BE2C (cell line): ENCODE data around the gene HEPN1.

Experiments used
- DNase-seq: peaks from one replicate; pipeline ENCODE4 v3.0.0-alpha.2; 2020
- H3K27me3 ChIP-seq: fragments of 250-450 bp; sonication (Bioruptor Pico); 2 replicates; pipeline ENCODE4 v1.5.1; 2020; ENCODE audit warnings: mild to moderate bottlenecking
- H3K36me3 ChIP-seq: fragments of 250-450 bp; sonication (Bioruptor Pico); 2 replicates; pipeline ENCODE4 v1.5.1; 2020; ENCODE audit warnings: mild to moderate bottlenecking
- H3K4me1 ChIP-seq: fragments of 250-450 bp; sonication (Bioruptor Pico); 2 replicates; pipeline ENCODE4 v1.5.1; 2020
- H3K4me3 ChIP-seq: 2 replicates; pipeline ENCODE4 v1.5.1; 2011; ENCODE audit warnings: low read depth, low read length
- H3K9me3 ChIP-seq: fragments of 250-450 bp; sonication (Bioruptor Pico); 2 replicates; pipeline ENCODE4 v1.5.1; 2020
- CTCF ChIP-seq: IDR thresholded peaks from 2 replicates; pipeline ENCODE4 v1.5.1; 2012; ENCODE audit warnings: mild to moderate bottlenecking, low read depth, low read length

The HEPN1 gene

DNA sequence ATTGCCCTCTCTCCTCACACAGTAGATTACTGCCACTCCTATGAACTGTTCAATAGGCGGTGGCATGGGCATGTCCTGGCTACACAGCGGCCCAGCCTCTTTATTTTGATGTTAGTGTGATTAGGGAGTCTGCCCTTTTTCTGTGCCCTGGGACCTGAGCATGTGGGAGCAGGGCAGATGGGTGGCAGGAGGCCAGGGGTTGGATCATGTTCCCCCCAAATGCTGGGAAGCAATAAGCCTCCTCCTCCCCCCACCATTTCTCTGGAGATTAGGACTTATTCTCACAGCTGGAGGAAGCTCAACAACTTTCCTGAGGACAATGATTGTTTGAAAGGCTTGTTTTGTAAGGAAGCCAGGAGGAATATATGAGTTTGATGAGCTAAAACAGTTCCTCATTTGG is 848 bp downstream of the HEPN1 start:
- no peak for TF ChIP-seq CTCF
- Histone ChIP-seq H3K36me3 (no peaks in the 10 kb centered on the region), H3K4me1 (no peaks in the 10 kb centered on the region), H3K4me3 (no peak overlapping the region), H3K27me3 (peaks cover 13% of the 10 kb centered on the region), H3K9me3 (no peaks in the 10 kb centered on the region; the same call in 1 of the 2 replicates)
- no peak for DNase-seq

- TF ChIP-seq CTCF, result no peak
- Histone ChIP-seq H3K4me3 (peak overlapping the region; percentile 31), H3K4me1 (no peaks in the 10 kb centered on the region), H3K27me3 (peaks cover 13% of the 10 kb centered on the region), H3K36me3 (no peaks in the 10 kb centered on the region), H3K9me3 (no peaks in the 10 kb centered on the region; the same call in 1 of the 2 replicates)
- no peak for DNase-seq
Observed at GRCh38 chr11:124920356-124920755, 1.3 kb downstream of the HEPN1 start.

DNA sequence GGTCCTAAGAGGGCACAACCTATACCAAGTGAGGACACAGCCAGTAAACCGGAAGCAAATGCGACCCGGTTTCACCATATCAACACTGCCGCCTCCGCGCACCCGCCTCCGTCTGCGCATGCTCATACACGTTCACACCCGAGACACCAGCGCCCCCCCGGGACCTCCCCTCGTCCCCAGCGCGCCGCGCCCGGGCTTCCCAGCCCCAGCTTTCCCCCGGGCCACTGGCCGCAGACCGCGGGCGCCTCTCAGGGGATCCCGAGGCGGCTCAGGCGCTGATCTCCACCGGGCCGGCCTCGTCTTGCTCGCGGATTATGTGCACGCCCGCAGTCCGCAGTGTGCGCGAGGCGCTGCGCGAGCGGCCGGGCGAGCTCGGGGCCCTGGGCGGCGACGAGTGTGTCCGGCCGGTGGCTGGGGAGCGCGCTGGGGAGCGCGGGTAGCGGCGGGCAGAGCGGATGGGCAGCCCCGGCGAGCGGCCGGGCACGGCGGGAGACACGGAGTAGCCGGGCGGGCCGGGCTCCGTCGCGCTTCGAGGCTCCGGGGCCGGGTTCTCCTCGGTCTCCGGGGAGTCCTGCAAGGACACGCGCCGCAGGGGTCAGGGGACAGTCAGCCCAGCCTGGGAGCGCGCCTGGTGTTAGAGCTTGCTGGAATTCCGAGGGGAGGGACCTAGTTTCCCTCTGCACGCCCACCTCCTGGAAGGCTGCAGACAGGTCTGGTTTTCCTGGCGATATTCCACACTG is 2.0 kb downstream of the HEPN1 start:
- peak; percentile 76 for DNase-seq
- no peak for TF ChIP-seq CTCF
- no peaks in the 10 kb centered on the region for H3K36me3 ChIP-seq
- no peaks in the 10 kb centered on the region for H3K4me1 ChIP-seq
- H3K27me3 ChIP-seq, result peaks cover 13% of the 10 kb centered on the region
- peak overlapping the region; percentile 31 for H3K4me3 ChIP-seq
- H3K9me3 ChIP-seq, result no peaks in the 10 kb centered on the region; the same call in 1 of the 2 replicates

GRCh38 chr11:124922831-124923230 is 3.8 kb downstream of the HEPN1 start:
- no peaks in the 10 kb centered on the region for H3K4me1 ChIP-seq
- no peak for DNase-seq
- no peaks in the 10 kb centered on the region; the same call in 1 of the 2 replicates for H3K9me3 ChIP-seq
- no peak overlapping the region for H3K4me3 ChIP-seq
- no peaks in the 10 kb centered on the region for H3K36me3 ChIP-seq
- peaks cover 13% of the 10 kb centered on the region for H3K27me3 ChIP-seq
- TF ChIP-seq CTCF, result no peak

DNA sequence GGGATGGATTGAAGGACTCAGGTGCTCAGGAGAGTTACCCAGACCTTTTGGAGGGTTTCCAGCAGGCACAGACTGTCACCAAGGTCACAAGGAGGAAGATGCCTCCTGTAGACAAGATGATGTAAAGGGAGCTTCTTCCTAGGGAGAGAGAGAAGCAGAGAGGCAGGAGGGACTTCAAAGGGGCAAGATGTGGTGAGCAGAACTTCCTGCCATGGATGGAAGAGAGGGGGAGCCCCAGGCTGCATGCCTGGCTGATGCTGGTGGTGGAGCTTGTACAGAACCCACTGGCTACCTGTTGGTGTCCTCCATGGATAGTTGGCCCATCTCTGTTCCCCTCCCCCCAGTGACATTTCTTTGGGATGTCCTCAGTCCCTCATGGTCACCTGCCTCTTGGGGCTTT is 4.2 kb downstream of the HEPN1 start:
- Histone ChIP-seq H3K4me1 (no peaks in the 10 kb centered on the region), H3K36me3 (no peaks in the 10 kb centered on the region), H3K9me3 (no peaks in the 10 kb centered on the region; the same call in 1 of the 2 replicates), H3K4me3 (no peak overlapping the region), H3K27me3 (peaks cover 13% of the 10 kb centered on the region)
- no peak for DNase-seq
- TF ChIP-seq CTCF, result no peak

DNA sequence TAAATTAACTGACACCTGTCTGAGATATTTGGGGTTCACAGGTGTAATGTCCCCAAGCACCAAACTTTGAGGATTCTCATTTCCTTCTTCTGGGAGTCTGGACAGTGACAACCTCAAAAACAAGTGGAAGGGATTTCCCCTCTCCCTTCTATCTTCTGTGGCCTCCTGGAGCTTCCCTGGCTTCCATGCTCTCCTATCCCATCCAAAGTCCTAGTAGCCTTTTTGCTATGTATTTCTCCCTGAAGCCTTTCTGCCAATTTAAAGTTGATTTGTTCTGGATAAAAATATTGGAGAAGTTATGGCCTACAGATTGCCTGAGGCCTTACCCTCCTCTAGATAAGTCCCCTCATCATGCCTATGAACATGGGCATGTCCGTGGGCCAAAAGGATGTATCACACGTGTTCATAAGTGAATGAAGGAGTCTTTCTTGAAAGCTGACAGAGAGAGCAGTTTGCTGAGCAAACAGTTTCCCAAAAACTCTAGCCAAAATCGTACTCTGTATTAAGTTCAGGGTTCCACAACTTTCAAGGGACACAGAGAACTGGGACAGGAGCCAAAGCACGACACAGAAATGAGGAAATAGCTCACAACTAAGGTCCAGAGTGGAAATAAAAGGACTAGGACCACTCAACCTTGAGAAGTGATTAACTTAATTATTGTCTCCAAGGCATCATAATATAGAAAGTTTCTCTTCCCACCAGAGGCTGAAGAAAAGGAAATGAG is 10.1 kb downstream of the HEPN1 start:
- H3K36me3 ChIP-seq, result no peaks in the 10 kb centered on the region
- H3K4me3 ChIP-seq, result no peak overlapping the region
- H3K9me3 ChIP-seq, result no peaks in the 10 kb centered on the region
- H3K4me1 ChIP-seq, result no peaks in the 10 kb centered on the region
- DNase-seq, result no peak
- peaks cover 3% of the 10 kb centered on the region for H3K27me3 ChIP-seq
- no peak for TF ChIP-seq CTCF
